Activated CD4-positive, CD25-positive, alpha-beta regulatory T cell treated with anti-CD3 and anti-CD28 coated beads, Interleukin-2, amount 50 U/mL, for 72 hours (primary cell): ENCODE measurements around the gene KNG1.

Source experiments
- DNase-seq: peaks from one replicate; pipeline ENCODE4 v3.0.0; 2021

The KNG1 gene

DNA sequence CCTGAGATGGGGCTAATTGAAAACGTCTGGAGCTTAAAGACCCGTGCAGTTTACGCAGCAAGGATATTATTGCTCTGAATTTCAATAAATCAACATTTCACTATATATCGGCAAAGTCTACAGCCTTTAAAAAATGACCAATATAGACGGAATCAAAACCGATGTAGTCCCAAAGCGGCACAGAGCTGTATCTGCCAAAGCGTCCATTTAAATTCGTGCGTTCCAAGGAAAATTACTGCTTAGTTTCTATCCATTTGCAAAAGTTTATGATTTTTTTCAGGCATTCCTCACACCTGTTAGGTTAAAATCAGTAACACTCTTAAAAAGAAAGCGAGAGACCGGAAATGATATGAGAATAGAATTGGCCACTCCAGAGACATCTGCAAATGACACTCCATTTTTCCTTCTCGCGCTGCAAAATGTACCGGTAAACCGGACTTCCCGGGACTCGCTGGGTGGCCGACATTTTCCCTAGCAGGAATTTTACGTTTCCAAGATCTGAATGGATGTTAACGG is 65.4 kb downstream of the KNG1 start:
- DNase-seq, result no peak

DNA sequence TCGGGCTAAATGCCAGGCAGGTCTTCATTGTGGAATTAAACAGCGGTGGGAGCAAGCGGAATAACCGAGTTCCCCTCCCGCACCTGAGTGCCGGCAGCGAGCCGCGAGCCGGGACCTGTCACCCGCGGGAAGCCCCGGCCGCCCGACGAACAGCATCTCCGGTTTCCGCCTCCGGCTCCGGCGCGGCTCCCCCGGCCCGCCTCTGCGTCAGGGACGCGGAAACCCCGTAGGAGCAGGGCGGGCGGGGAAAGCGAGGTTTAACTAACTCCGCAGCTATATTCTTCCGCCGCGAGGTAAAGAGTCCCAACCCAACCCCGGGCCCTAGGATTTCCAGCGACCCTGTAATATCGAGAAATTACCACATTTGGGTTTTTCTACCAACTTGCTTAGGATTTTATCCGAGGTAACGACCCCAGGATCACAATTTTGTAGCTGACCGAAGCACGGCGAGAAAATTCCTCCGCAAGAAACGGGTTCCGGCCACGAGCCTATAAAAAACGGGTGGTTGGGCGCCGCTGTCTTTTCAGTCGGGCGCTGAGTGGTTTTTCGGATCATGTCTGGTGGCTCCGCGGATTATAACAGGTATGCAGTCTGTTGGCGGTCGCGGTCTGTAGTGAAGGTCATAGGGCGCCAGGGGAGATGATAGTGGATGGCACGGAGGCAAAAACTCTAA is 66.0 kb downstream of the KNG1 start, which contains the start of gene EIF4A2:
EIF4A2 (plus strand) TSS at position 520 of the 673 bp plus-strand sequence; CDS start at position 554, 34 bp downstream.
- DNase-seq, result peak; percentile 89

DNA sequence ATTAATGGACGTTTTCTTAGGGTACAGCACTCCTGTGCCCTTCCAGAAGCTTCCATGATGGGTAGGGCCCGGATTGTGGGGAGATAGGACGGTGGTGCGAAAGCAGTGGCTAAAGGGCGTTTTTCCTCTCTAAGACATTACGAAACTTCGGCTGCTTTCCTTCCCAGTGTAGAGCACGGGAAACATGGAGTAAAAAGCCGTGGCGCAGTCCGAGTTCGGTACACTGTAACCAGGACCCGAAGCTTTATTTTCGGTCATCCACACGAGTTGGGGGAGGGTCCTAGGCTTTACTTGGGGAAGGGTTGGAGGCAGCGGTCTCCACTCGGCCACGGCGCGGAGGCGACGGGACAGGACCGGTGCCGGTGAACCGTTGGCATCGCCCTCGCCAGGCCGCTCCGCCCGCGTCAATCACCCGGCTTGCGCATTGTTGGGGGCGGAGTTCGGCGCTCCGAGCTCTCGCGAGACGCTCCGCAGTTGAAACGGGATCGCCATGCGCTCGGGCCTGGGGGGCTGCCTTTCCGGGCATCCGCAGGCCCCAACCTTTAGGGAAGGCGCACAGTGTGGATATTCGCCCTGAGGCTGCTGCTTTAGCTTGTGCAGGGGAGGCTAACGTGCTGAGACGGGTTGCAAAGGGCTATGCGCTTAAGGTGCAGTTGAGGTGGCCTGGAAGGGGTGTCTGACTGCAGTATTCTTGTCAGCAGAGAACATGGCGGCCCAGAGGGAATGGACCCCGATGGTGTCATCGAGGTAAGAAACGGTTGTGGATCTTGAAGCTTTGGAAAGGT is 66.8 kb downstream of the KNG1 start:
- DNase-seq, result peak; percentile 89

DNA sequence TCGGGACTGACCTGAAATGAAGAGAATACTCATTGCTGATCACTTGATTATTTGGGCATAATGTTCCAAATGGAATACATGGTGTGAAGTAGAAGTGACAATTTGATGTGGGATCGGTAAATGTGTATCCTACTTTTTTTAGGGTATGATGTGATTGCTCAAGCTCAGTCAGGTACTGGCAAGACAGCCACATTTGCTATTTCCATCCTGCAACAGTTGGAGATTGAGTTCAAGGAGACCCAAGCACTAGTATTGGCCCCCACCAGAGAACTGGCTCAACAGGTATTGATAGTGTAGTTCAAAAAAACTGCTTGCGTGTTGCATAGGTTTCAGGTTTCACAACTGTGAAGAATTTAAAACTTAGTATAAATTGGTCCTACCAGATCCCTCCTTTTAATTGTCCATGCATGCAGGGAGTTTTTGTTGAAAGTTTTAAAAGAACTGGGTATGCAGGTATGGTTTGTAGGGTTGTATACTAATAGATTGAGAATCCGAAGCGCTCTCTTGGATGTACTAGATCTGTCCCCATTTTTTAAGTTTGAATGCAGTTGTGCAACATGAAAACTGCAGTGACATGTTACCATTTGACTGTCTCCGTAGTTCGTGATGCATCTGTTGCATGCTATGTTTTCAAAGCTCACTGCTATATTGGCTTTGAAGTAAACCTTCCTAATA is 67.8 kb downstream of the KNG1 start:
- DNase-seq, result no peak

DNA sequence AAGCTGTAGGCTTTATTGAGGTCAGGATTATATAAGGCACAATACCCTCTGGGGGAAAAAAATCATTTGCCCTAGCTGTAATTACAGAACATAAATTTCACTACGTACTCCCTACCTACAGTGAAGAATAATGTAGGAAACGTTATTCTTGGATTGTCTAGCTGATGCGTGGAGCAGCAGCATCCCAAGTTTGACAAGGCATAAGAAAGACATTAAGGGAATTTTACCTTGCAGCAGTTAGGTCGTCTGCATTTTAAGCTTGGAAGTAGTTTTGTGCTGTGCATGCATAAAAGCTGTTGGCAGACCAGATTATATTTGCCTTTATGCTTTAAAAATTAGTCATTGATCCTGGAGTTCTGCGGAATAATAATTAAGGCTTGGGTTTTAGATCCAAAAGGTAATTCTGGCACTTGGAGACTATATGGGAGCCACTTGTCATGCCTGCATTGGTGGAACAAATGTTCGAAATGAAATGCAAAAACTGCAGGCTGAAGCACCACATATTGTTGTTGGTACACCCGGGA is 68.4 kb downstream of the KNG1 start:
- no peak for DNase-seq

DNA sequence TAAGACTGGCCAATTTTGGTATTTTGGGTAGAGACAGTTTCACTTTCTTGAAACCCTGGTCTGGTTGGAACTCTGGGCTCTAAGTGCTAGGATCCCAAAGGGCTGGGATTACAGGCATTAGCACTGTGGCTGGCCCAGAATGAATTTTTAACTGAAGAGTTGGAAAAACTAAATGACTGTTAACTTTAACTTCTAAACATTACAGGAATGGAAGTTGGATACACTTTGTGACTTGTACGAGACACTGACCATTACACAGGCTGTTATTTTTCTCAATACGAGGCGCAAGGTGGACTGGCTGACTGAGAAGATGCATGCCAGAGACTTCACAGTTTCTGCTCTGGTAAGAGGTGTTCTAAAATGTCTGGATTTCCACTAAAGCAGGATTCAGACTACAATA is 69.8 kb downstream of the KNG1 start:
- DNase-seq, result no peak

DNA sequence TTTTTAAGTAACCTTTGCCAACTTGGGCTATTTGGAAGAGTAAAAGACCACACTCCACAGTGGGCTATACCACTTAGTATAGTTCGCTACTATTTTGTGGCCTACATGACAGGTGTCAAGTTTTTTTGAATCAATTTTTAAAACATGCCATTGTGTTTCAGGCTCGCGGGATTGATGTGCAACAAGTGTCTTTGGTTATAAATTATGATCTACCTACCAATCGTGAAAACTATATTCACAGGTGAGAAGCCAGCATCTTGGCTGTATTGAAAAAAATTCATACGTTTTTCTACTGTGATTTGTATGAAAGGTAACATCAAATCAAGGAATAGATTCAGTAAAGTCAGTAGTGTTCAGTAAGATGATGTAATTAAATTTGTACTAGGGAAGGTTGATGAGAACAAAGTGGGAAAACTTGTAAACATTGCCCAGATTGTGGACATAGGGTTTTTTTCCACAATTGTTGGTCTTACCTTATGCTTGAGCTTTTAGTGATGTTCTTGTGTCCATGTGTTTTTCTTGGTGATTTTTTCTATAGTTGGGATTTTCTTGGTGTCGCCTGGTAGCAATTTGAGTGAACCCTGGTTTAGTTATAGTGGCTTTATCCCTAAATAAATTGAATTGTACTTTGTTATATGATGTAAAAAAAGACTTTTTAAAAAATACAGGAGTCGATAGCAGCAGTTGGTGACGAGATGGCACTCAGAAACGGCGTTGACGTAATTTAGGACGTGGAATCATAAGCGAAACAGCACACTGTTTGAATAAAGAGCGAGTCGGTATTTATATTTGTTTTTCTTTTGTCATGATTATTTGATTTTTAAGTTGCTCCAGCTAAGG is 70.7 kb downstream of the KNG1 start:
- no peak for DNase-seq

DNA sequence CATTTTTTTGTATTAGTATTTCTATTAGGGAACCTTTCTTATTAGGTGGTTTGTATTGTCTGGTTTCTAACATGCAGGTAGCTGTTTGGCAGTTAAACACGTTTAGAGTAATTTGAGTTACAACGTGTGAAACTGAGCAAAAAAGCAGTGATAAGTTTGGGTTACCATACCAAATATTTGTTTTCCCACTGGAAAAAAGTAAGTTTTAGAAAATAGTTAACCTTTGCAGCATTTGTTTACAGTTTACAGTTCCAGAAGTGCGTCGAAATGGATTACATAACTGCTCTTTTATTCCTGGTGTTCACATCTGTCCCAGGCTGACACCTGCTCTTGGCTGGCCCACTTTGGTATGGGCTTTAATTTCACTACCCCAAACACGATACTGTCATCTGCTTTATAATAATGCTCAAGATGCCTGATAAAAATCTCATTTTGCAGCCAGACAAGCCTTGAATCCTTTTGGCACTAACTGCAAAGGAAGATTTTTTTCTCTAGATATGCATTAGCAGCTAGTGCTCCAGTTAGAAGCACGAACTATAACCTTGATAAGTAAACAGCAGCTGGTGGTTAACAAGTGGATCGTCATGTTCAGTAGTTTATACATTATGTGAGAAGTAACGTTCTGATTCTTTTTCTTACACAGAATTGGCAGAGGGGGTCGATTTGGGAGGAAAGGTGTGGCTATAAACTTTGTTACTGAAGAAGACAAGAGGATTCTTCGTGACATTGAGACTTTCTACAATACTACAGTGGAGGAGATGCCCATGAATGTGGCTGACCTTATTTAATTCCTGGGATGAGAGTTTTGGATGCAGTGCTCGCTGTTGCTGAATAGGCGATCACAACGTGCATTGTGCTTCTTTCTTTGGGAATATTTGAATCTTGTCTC is 71.6 kb downstream of the KNG1 start:
- DNase-seq, result no peak

DNA sequence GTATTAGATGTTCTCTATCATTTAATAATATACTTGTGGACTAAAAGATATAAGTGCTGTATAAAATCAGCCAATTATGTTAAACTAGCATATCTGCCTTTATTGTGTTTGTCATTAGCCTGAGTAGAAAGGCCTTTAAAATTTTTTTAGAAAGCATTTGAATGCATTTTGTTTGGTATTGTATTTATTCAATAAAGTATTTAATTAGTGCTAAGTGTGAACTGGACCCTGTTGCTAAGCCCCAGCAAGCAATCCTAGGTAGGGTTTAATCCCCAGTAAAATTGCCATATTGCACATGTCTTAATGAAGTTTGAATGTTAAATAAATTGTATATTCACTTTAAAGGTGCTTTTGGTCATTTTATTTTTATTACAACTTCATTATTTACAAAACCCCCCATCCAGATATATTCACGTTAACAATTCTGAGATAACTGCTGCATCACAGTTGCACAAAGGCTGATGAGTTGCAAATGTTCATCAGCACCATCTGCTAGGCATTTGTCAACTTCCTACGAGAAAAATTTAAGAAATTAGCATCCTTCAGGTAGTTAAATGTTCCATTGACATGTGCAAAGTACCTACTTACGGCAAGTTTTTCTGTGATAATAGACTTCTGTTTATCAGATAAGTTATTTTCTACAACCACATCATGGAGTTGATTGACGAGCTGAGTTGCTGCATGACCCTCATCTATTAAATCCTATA is 72.5 kb downstream of the KNG1 start:
- DNase-seq, result no peak

DNA sequence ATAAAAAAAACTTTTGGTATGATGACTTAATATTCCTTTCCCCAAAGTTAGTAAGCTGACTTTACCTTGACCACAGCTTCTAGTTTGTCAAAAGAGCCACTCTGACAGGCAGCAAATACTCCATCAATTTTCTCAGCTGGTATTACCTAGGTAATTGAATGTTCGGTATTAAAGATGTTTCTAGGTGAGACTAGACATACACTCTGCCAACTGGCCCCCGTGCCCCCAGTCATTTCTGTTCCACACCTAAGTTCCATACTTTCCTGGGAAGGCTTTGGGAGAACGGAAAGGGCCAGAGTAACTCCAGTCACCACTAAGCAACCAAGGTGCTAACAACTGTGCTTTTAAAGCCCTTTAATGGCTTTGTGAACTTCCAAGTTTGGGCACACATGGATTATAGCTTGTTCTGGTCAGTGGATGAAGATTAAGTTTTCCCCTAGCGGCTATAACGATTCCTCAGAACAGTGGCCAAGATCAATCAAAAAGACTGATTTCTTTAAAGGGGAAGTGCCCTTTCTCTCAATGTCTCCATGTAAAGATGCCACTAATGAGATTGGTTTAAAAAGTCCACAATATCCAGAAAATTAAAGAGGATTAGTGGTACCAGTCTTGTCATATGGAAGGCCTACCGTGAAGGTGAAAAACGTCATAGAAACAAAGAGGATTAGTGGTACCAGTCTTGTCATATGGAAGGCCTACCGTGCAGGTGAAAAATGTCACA is 73.3 kb downstream of the KNG1 start:
- no peak for DNase-seq
